Measurements from ENCODE around the gene HS3ST5.

GRCh38 chr6:114344246-114344970 lies 1.6 kb upstream of the HS3ST5 start:
- TF ChIP-seq POLR2A (IDR thresholded peaks at IDR 0.05) (no peak), POLR2AphosphoS5 (IDR thresholded peaks at IDR 0.05) (no peak)

All from suprapubic skin (tissue), 4 donors.